GM23338 (cell line): Measurements from ENCODE around the gene DEXI. TPM values are rescaled to one million over a fixed set of nuclear protein-coding genes. Genes with fewer than 3 reads are reported as not detected.

ENCODE experiments used
- ATAC-seq: fragments of 200-7000 bp; cut with Tn5 transposase; 3 replicates; pipeline ENCODE4 v1.9.1; 2020
- DNase-seq: peaks from one replicate; pipeline ENCODE4 v3.0.0-alpha.2; 2015; ENCODE audit warnings: low spot score
- H2AFZ ChIP-seq: fragments of 200-600 bp; sonication (generic); 2 replicates; pipeline ENCODE4 v1.8.0; 2016; ENCODE audit warnings: antibody characterized with exemption, mild to moderate bottlenecking, moderate library complexity
- H3F3A ChIP-seq: fragments of 200-600 bp; sonication (generic); replicated peaks from 2 replicates; pipeline ENCODE4 v1.8.0; 2017; ENCODE audit warnings: antibody characterized with exemption, mixed run types, low read depth
- H3K27ac ChIP-seq: fragments of 200-600 bp; sonication (generic); 2 replicates; pipeline ENCODE4 v1.6.1; 2016; ENCODE audit warnings: low read depth
- H3K27me3 ChIP-seq: fragments of 200-600 bp; sonication (generic); 2 replicates; pipeline ENCODE4 v1.8.0; 2016; ENCODE audit warnings: mild to moderate bottlenecking, mixed run types, moderate library complexity; ENCODE audit not compliant: insufficient read depth
- H3K36me3 ChIP-seq: fragments of 200-600 bp; sonication (generic); 2 replicates; pipeline ENCODE4 v1.8.0; 2016; ENCODE audit warnings: mild to moderate bottlenecking; ENCODE audit not compliant: insufficient read depth
- H3K4me1 ChIP-seq: fragments of 200-600 bp; sonication (generic); 2 replicates; pipeline ENCODE4 v1.8.0; 2016; ENCODE audit warnings: mild to moderate bottlenecking, moderate library complexity; ENCODE audit not compliant: insufficient read depth
- H3K4me2 ChIP-seq: fragments of 200-600 bp; sonication (generic); 2 replicates; pipeline ENCODE4 v1.7.1; 2017; ENCODE audit warnings: mixed run types
- H3K4me3 ChIP-seq: fragments of 200-600 bp; sonication (generic); 2 replicates; pipeline ENCODE4 v1.6.1; 2016; ENCODE audit warnings: mixed run types
- H3K79me2 ChIP-seq: fragments of 200-600 bp; sonication (generic); replicated peaks from 2 replicates; pipeline ENCODE4 v1.8.0; 2017; ENCODE audit warnings: mild to moderate bottlenecking; ENCODE audit not compliant: insufficient read depth
- H3K9me2 ChIP-seq: fragments of 200-600 bp; sonication (generic); 2 replicates; pipeline ENCODE4 v1.8.0; 2017; ENCODE audit not compliant: insufficient read depth
- H4K20me1 ChIP-seq: fragments of 200-600 bp; sonication (generic); replicated peaks from 2 replicates; pipeline ENCODE4 v1.8.0; 2017; ENCODE audit warnings: mild to moderate bottlenecking; ENCODE audit not compliant: insufficient read depth
- H3K27ac Mint-ChIP-seq: 2 replicates; pipeline ENCODE4 v1.8.0; 2020; ENCODE audit warnings: inconsistent platforms, mild to moderate bottlenecking, moderate library complexity, mixed read lengths
- H3K27me3 Mint-ChIP-seq: 3 replicates; pipeline ENCODE4 v1.8.0; 2022; ENCODE audit warnings: low read depth, mild to moderate bottlenecking, moderate library complexity, mixed read lengths, inconsistent platforms; ENCODE audit not compliant: insufficient read depth, poor library complexity
- H3K36me3 Mint-ChIP-seq: 3 replicates; pipeline ENCODE4 v1.8.0; 2021; ENCODE audit warnings: low read depth, mild to moderate bottlenecking, inconsistent platforms, moderate library complexity, mixed read lengths
- H3K4me1 Mint-ChIP-seq: 3 replicates; pipeline ENCODE4 v1.8.0; 2020; ENCODE audit warnings: mild to moderate bottlenecking, inconsistent platforms, mixed read lengths
- H3K4me3 Mint-ChIP-seq: 3 replicates; pipeline ENCODE4 v1.8.0; 2021; ENCODE audit warnings: moderate library complexity, mild to moderate bottlenecking, inconsistent platforms, mixed read lengths
- H3K9me3 Mint-ChIP-seq: 3 replicates; pipeline ENCODE4 v1.8.0; 2020; ENCODE audit warnings: moderate library complexity, mild to moderate bottlenecking, inconsistent platforms, mixed read lengths
- CTCF ChIP-seq, 2 experiments: fragments of 200-600 bp in 1 of 2; sonication (generic) in 1 of 2; conservative IDR thresholded peaks; 2 replicates each; pipeline versions ENCODE4 v1.5.1 to v1.6.1; 2016 to 2017; ENCODE audit warnings: antibody characterized with exemption in 2 of 2, low read depth in 2 of 2, mild to moderate bottlenecking in 2 of 2, moderate library complexity in 1 of 2
- EZH2 ChIP-seq: fragments of 200-600 bp; sonication (generic); IDR thresholded peaks from one replicate; pipeline ENCODE4 v1.8.0; 2017; ENCODE audit warnings: antibody characterized with exemption, mild to moderate bottlenecking, low read depth; ENCODE audit not compliant: unreplicated experiment
- EZH2phosphoT487 ChIP-seq: fragments of 200-600 bp; sonication (generic); IDR thresholded peaks from one replicate; pipeline ENCODE4 v1.8.1; 2018; ENCODE audit warnings: antibody characterized with exemption; ENCODE audit not compliant: unreplicated experiment
- POLR2AphosphoS5 ChIP-seq: IDR thresholded peaks from 2 replicates; pipeline ENCODE4 v1.6.1; 2016; ENCODE audit warnings: antibody characterized with exemption, low read depth
- REST ChIP-seq: IDR thresholded peaks from one replicate; pipeline ENCODE4 v1.6.1; 2018; ENCODE audit warnings: antibody characterized with exemption; ENCODE audit not compliant: unreplicated experiment
- ZNF462 ChIP-seq: fragments of 250-450 bp; sonication (Bioruptor Pico); IDR thresholded peaks from 2 replicates; pipeline ENCODE4 v1.5.0; 2020; ENCODE audit warnings: mild to moderate bottlenecking, moderate library complexity
- polyA plus RNA-seq: library from polyadenylated mRNA; unstranded; fragments of >200 nt; fragmentation: Nextera tagmentation; extraction: Ambion mirVana; gene quantifications from 2 replicates; pipeline ENCODE4 v1.2.1, GENCODE V29; 2016
- total RNA-seq: library from RNA; depleted of rRNA; stranded (reverse); fragments of >200 nt; shearing (Covaris generic); gene quantifications from 2 replicates; pipeline ENCODE4 v1.2.3, GENCODE V29; 2014

DEXI gene
- total and polyA plus RNA-seq, 2 experiments from 2014 or later = 26.5 to 58.2 TPM

GRCh38 chr16:10906482-10906881, 35.8 kb downstream of the DEXI start:
- DNase-seq = no peak
- no peak for TF ChIP-seq POLR2AphosphoS5
- H3F3A ChIP-seq = no peaks in the 10 kb centered on the region
- H3K79me2 ChIP-seq = no peaks in the 10 kb centered on the region
- H4K20me1 ChIP-seq = no peaks in the 10 kb centered on the region
- no peak overlapping the region for H3K4me2 ChIP-seq
- H3K4me3 ChIP-seq = no peak overlapping the region
- no peaks in the 10 kb centered on the region for H3K9me2 ChIP-seq
- Mint-ChIP-seq H3K4me3 (no peak overlapping the region), H3K9me3 (no peaks in the 10 kb centered on the region; the same call in 2 of the 3 replicates), H3K36me3 (no peaks in the 10 kb centered on the region; the same call in 2 of the 3 replicates), H3K27ac (no peak overlapping the region), H3K4me1 (no peaks in the 10 kb centered on the region; the same call in 2 of the 3 replicates), H3K27me3 (no peaks in the 10 kb centered on the region)
- ATAC-seq = no peak
- no peak overlapping the region; the same call in 1 of the 2 replicates for H2AFZ ChIP-seq
- no peaks in the 10 kb centered on the region for H3K27me3 ChIP-seq
- no peak overlapping the region for H3K27ac ChIP-seq
- H3K36me3 ChIP-seq = no peaks in the 10 kb centered on the region
- H3K4me1 ChIP-seq = no peaks in the 10 kb centered on the region

GRCh38 chr16:10902999-10903398, 39.3 kb downstream of the DEXI start:
- no peaks in the 10 kb centered on the region for H3K9me2 ChIP-seq
- H3K79me2 ChIP-seq = no peaks in the 10 kb centered on the region
- H3K27ac ChIP-seq = no peak overlapping the region
- H3K4me3 Mint-ChIP-seq = no peak overlapping the region
- no peaks in the 10 kb centered on the region for H4K20me1 ChIP-seq
- H3K4me1 ChIP-seq = no peaks in the 10 kb centered on the region
- H3K4me1 Mint-ChIP-seq = no peaks in the 10 kb centered on the region
- H3K36me3 ChIP-seq = no peaks in the 10 kb centered on the region
- H3K27me3 Mint-ChIP-seq = peaks cover 2% of the 10 kb centered on the region
- H3K36me3 Mint-ChIP-seq = no peaks in the 10 kb centered on the region; the same call in 2 of the 3 replicates
- no peak overlapping the region for H3K4me3 ChIP-seq
- H2AFZ ChIP-seq = no peak overlapping the region
- no peak overlapping the region for H3K4me2 ChIP-seq
- ATAC-seq = no peak
- no peak for DNase-seq
- H3F3A ChIP-seq = no peaks in the 10 kb centered on the region
- TF ChIP-seq REST = no peak
- TF ChIP-seq EZH2phosphoT487 = no peak
- no peak for TF ChIP-seq ZNF462 (CRISPR knock-in tag)
- no peak for TF ChIP-seq EZH2
- TF ChIP-seq CTCF (conservative IDR thresholded peaks at IDR 0.05; ENCODE audit: low read depth in 2 of 2) = no peak
- no peak overlapping the region for H3K27ac Mint-ChIP-seq
- no peaks in the 10 kb centered on the region for H3K9me3 Mint-ChIP-seq
- no peaks in the 10 kb centered on the region for H3K27me3 ChIP-seq
